ENCODE data around the gene EGLN3. TPM values are rescaled to one million over a fixed set of nuclear protein-coding genes. Genes with fewer than 3 reads are reported as not detected.
A peak's percentile ranks its signal among the peaks of the same experiment; 100 is the strongest.

Gene EGLN3
- total and polyA plus RNA-seq, 2 of the 13 experiments (the other 11 are each of a cell fraction or from before 2014, with no cell fraction given), result 0.18 to 27.3 TPM

GRCh38 chr14:33938131-33938949, 12.5 kb downstream of the EGLN3 start (continued):
- no peak for TF ChIP-seq FOXK1 (CRISPR knock-in tag; IDR thresholded peaks at IDR 0.05; ENCODE audit: borderline replicate concordance, low read depth)
- TF ChIP-seq ZSCAN5A (CRISPR knock-in tag; IDR thresholded peaks at IDR 0.05; ENCODE audit: borderline replicate concordance), result no peak
- no peak for TF ChIP-seq SAFB2 (CRISPR knock-in tag; IDR thresholded peaks at IDR 0.05; ENCODE audit: borderline replicate concordance, low read depth)
- no peak for TF ChIP-seq SMAD3 (CRISPR knock-in tag; IDR thresholded peaks at IDR 0.05)
- no peak for TF ChIP-seq GTF2F1 (IDR thresholded peaks at IDR 0.05; ENCODE audit: low read length)
- TF ChIP-seq, protein P1, sequence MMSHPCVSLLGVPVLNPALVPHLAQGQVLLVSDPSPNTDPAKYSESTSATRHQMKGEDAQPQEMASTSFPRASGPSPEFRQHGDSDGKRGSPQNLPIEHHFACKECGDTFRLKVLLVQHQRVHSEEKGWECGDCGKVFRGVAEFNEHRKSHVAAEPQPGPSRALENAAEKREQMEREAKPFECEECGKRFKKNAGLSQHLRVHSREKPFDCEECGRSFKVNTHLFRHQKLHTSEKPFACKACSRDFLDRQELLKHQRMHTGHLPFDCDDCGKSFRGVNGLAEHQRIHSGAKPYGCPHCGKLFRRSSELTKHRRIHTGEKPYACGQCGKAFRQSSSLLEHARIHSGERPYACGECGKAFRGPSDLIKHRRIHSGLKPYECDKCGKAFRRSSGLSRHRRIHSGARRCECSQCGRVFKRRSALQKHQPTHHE (CRISPR knock-in tag; IDR thresholded peaks at IDR 0.05; ENCODE audit: borderline replicate concordance), result no peak
- no peak for TF ChIP-seq HMGXB4 (CRISPR knock-in tag; IDR thresholded peaks at IDR 0.05; ENCODE audit: borderline replicate concordance in 1 of 2, low read depth in 1 of 2)
- TF ChIP-seq, protein P2, sequence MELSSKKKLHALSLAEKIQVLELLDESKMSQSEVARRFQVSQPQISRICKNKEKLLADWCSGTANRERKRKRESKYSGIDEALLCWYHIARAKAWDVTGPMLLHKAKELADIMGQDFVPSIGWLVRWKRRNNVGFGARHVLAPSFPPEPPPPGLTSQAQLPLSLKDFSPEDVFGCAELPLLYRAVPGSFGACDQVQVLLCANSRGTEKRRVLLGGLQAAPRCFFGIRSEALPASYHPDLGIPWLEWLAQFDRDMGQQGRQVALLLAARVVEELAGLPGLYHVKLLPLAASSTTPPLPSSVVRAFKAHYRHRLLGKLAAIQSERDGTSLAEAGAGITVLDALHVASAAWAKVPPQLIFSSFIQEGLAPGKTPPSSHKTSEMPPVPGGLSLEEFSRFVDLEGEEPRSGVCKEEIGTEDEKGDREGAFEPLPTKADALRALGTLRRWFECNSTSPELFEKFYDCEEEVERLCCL (CRISPR knock-in tag; IDR thresholded peaks at IDR 0.05; ENCODE audit: borderline replicate concordance), result no peak
- TF ChIP-seq KMT2B (CRISPR knock-in tag; IDR thresholded peaks at IDR 0.05), result no peak
- TF ChIP-seq XRCC5 (optimal IDR thresholded peaks at IDR 0.05; ENCODE audit: low read length), result peak; percentile 48
- TF ChIP-seq SAP130 (CRISPR knock-in tag; IDR thresholded peaks at IDR 0.05; ENCODE audit: low read depth), result peak; percentile 41; the same call in 1 of the 2 replicates
- TF ChIP-seq ZNF614 (CRISPR knock-in tag; IDR thresholded peaks at IDR 0.05; ENCODE audit: borderline replicate concordance), result no peak
- TF ChIP-seq DPF2 (CRISPR knock-in tag; IDR thresholded peaks at IDR 0.05; ENCODE audit: borderline replicate concordance, low read depth), result 0 out of 2 replicates have a peak, but pooled peaks have one; percentile 54
- TF ChIP-seq HHEX (CRISPR knock-in tag; IDR thresholded peaks at IDR 0.05), result no peak
- no peak for TF ChIP-seq RELA (CRISPR knock-in tag; IDR thresholded peaks at IDR 0.05)
- TF ChIP-seq TAF15 (IDR thresholded peaks at IDR 0.05; ENCODE audit: low read depth, low read length, poor library complexity, severe bottlenecking), result no peak
- TF ChIP-seq FOSL2 (CRISPR knock-in tag; IDR thresholded peaks at IDR 0.05), result 0 out of 2 replicates have a peak, but pooled peaks have one; percentile 7
- TF ChIP-seq ZFP90 (CRISPR knock-in tag; IDR thresholded peaks at IDR 0.05; ENCODE audit: borderline replicate concordance), result peak; percentile 61; the same call in 1 of the 2 replicates
- TF ChIP-seq ZNF652 (CRISPR knock-in tag; IDR thresholded peaks at IDR 0.05; ENCODE audit: borderline replicate concordance, low read depth), result peak; percentile 95
- TF ChIP-seq, protein P3, sequence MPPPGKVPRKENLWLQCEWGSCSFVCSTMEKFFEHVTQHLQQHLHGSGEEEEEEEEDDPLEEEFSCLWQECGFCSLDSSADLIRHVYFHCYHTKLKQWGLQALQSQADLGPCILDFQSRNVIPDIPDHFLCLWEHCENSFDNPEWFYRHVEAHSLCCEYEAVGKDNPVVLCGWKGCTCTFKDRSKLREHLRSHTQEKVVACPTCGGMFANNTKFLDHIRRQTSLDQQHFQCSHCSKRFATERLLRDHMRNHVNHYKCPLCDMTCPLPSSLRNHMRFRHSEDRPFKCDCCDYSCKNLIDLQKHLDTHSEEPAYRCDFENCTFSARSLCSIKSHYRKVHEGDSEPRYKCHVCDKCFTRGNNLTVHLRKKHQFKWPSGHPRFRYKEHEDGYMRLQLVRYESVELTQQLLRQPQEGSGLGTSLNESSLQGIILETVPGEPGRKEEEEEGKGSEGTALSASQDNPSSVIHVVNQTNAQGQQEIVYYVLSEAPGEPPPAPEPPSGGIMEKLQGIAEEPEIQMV (CRISPR knock-in tag; IDR thresholded peaks at IDR 0.05; ENCODE audit: low read depth), result no peak
